GM19328 (cell line): Measurements from ENCODE around the gene STK17A.

Experiments
- ATAC-seq: cut with Tn5 transposase; IDR thresholded peaks from one replicate; pipeline ENCODE4 v1.9.1; 2021; ENCODE audit warnings: mild to moderate bottlenecking, moderate library complexity; ENCODE audit not compliant: unreplicated experiment

Gene STK17A

DNA sequence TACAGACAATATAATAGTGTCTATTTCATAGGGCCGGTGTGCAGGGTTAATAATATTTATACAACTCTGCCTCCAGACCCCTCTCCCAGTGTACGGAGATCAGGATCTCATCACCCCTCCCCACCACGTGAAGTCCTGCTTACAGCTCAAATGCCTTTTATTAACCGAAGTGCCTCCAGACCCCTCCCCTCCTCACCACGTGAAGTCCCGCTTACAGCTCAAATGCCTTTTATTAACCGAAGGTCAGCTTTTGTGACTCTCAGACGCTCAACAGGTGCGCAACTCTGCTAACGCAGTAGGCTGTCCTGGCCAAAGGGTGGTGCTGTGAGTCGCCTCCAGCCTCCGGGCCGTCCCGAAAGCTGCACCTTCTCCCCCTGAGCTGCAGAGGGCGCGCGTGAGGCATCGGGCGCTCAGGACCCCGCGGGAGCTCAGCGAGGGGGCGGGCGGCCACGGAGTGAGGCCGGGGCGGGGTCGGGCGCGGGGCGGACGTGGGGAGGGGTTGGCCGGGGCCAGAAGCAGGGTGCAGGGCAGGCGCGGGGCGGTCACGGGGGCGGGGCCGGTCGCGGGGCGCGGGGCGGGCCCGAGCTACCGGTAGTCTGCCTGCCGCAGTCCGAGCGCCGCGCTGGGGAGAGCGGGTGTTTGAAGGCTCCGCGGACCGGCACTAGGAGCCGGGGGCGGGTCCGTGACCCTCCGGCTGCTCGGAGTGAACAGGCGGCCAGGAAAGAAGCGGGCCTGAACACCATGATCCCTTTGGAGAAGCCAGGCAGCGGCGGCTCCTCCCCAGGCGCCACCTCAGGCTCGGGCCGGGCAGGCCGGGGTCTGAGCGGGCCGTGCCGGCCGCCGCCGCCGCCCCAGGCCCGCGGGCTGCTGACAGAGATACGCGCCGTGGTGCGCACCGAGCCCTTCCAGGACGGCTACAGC, at the start of gene STK17A:
TSS of gene STK17A (plus strand) at position 606 of the 921 bp plus-strand sequence. CDS start at position 742, 136 bp downstream.
- ATAC-seq: peak; percentile 66

DNA sequence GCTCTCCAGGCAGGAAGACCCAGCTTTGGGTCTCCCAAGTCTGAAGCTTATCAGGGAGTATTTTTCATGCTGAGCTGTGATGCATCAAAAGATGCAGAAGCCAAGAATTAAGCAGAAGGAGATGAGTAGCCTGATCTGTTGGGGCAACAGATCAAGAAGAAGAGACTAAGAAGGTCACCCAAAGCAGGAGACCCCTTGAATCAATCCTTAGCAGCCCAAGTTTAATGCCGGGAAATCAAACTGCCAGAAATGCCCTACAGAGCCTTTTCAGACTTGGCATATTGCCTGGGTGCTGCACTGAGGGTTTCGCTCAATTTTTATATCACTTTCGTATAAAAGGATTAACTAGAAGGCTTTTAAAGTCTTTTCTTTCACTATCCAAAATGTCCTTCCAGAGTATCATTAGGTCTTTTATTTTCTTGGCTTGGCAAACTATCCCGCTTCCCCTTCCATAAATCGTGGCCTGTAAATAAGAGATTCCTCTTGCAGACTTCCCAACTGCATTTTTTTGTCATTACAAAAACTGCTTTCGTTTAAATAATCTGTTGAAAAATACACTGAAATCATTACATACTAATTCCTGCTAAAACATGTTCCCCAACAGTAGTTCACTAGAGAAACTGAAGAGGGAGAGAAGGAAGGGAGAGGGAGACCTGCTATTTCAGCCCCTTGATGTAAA, 49.0 kb upstream of the STK17A start:
- no peak for ATAC-seq

DNA sequence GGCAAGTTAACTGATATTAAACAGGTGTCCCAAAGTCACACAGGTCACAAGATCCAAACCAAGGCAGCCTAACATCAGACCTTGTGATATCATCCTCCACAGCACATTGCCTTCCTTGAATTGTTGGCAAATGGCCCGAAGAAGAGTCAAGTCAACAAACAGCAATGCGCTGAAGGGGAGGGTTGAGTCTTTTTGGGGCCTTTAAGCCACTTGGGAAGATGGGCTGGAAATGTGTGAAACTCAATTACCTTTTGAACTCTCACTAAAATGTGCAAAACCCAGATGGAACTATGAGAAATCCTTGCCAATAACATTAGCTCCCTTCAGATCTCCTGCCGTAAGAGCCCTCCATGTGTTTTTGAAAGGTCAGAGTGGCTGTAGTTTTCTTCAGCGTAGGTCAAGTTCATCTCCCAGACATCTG, 47.9 kb upstream of the STK17A start:
- no peak for ATAC-seq

DNA sequence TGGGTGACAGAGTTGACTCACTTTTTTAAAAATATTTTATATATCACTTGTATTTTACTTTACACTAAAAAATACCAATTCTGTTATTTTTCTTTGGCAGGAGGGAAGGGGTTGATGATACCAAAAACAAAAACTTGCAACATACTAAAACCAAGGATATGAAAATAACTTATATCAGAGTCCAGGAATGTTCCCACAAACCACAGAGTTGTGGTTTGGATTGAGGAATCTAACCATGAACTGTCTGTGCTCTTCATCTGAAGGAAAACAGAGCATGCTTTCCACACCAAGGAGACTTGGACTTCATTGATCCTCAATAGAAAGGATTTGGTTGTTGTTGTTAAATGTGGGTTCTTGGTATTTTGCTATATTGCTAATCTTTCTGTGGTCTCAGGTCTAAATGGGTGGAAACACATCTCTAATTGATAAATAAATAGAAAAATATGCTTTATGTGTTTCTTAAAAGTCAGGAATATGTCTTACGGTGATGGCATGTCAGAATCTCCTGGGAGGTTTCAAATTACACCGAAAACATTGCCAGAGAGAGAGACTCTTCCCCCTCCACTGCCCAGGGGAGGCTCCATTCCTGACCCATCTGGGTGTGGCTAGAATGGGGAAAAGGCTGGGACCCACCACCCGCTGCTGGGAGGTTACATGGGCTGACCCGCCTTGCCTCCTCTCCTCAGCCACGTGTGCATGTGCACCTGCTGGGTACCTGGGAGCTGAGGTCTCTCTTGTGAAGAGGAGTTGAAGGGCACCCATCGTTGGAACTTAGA, 46.9 kb upstream of the STK17A start:
- no peak for ATAC-seq

DNA sequence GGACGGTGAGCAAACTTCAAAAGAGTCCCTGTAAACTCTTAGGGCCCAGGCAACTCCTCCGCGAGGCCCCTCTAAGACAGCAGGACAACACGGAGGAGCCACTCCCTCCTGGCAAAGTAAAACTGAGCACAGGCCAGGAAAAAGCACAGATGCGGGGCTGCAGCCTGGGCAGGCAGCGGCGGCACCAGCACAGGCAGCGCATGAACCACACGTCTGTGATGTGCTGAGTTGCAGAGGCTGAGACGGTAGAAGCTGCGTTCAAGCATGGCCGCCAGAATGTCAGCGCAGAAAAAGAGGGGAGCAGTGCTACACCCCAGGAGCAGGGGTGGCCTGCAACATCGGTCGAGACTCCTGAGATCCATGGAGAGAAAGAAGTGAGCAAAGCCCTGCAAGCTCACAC, 46.1 kb upstream of the STK17A start:
- ATAC-seq: no peak

DNA sequence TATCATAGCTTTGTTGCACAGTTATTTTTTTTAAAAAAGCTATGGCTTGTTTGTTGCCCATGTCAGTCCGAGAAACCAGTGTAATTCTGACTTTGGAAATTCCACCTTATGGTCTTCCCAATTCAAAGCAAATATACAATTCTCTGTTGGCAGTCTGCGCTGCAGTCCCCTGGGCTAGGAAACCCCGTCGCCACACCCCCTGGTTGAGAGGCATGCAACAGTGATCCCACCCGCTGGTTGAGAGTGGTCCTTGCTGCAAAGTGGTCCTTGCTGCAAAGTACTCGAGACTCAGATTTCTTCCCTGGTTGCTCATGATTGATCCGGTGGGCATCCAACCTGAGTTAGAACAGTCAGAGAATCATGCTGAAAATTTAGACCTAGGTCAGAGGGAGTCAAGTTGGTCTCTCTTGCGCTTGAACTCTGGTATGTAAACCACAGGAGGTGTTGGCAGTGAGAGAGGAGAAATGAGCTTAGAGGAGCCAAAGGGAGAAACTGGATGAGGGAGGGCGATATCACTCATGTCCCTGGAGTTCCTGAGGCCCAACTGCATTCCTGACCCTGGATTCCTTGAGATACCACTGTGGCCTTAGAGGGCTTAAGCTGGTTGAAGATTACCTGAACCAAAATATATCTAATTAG, 45.0 kb upstream of the STK17A start:
- ATAC-seq: no peak

DNA sequence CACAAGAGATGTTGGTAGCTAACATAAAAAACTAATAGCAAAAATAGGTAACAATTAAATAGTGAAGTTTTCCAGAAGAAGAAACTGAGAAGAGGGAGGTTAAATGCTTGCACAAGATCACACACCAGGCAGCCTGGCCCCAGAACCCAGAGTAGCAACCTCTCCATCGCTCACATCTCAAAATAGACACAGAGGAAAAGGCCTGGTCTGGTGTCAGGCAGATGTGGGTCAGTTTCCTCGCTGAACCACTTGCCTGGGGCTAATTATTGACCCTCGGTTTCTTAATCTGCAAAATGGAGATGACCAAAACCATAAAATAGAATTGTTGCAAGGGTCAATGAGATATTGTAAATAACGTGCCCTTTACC, 44.5 kb upstream of the STK17A start:
- ATAC-seq: no peak

DNA sequence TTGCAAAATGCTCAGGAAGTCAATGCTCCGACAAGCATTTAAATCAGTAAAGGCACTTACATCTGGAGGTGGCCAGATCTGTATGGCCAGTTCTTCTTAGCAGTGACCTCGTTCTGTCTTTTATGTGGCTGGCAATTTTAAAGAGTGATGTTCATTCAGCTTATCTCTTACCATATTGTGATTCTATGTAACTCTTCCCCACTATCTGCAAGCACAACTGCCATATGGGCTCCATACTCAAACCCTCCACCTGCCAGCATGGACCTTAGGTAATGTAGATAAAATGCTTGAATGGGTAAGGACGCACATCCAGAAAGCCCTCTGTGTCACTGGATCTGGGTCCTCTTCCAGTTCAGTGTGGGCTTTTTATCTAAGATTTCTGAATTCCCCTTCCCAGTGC, 42.4 kb upstream of the STK17A start:
- ATAC-seq: no peak

DNA sequence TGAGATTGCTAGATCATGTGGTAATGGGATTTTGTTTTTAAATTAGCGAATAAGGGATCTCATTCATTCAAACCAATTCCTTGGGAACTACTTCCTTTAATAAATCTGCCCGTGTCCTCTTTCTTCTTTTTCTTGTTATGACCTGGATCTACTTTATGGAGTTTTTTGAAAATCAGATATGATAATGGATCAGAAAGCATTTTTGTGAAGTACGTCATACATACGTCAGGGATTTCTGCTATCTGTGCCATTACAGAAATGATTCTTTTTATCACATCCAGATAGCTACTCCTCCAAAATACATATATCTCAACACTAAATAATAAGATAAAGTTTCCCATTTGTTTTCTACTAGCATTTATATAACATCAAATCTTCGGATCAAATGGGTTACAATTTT, 40.2 kb upstream of the STK17A start:
- ATAC-seq: no peak

DNA sequence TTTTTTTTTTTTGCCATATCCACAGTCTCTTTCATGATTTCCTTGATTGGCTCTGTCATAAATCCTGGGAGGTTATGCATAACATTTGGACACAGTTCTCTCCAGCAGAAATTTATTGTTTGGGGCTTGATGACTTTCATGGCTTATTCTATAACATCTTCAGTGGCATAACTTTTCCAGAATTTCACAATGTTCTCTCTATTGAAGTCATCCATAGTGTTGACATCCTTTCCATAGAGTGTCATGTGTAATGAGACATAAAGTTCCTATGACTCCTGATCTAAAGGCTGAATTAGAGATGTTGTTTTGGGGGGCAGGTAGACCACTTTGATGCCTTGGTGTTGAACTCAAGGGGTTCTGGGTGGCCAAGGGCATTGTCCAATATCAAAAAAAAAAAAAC, 36.7 kb upstream of the STK17A start:
- ATAC-seq: no peak

DNA sequence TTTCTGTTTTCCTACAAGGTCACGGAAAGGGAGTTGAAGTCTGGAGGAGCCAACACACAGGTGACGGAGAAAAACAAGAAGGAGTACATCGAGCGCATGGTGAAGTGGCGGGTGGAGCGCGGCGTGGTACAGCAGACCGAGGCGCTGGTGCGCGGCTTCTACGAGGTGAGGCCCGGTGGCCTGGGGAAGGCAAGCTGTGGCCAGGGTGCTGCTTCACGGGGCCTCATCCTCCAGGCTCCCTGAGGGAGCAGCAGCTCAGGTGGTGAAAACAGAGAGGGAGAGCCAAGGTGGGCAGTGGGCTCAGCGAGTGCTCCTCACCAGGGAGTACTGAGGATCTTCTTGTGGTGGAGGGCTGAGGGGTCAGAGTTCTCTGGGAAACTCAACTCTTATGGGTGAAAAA, 32.5 kb upstream of the STK17A start:
- ATAC-seq: no peak

DNA sequence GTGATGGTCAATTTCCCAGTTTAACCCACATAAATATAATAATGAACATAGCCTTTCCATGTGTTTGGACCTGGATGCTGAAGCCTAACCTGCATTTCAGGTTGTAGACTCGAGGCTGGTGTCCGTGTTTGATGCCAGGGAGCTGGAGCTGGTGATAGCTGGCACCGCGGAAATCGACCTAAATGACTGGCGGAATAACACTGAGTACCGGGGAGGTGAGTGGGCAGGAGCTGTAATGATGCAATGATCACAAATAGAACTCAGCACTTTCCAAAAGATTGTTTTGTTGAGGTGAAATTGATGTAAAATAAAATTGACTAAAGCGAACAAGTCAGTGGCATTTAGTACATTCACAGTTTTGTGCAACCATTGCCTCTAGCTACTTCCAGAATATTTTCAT, 30.8 kb upstream of the STK17A start:
- ATAC-seq: no peak

DNA sequence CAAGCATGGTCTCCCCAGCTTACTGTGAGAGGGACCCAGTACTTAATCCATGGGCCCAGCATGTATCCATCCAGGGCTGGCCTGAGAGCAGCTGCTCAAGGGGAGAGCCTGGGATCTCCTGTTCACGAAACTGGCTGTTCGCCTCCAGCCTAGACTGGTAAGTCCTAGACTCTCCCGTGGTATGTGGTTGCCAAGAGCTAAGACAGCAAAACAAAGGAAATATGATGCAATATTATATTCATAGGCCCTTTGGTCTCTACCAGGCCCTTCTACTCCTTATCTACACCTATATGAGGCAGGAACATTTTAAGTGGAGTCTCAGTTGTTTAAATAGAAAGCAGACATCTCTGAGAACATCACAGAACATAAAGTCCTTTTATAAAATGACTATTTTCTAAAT, 28.9 kb upstream of the STK17A start:
- ATAC-seq: no peak

DNA sequence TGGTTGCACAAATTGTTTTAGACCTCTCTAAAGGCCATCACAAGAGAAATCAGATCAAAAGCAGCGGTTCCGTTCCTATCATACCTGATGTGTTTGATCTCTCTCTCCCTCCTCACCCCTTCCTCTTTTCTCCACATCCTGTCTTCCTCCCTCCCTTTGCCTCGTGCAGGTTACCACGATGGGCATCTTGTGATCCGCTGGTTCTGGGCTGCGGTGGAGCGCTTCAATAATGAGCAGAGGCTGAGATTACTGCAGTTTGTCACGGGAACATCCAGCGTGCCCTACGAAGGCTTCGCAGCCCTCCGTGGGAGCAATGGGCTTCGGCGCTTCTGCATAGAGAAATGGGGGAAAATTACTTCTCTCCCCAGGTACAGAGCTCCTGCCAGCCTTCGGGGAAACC, 28.5 kb upstream of the STK17A start:
- ATAC-seq: no peak

DNA sequence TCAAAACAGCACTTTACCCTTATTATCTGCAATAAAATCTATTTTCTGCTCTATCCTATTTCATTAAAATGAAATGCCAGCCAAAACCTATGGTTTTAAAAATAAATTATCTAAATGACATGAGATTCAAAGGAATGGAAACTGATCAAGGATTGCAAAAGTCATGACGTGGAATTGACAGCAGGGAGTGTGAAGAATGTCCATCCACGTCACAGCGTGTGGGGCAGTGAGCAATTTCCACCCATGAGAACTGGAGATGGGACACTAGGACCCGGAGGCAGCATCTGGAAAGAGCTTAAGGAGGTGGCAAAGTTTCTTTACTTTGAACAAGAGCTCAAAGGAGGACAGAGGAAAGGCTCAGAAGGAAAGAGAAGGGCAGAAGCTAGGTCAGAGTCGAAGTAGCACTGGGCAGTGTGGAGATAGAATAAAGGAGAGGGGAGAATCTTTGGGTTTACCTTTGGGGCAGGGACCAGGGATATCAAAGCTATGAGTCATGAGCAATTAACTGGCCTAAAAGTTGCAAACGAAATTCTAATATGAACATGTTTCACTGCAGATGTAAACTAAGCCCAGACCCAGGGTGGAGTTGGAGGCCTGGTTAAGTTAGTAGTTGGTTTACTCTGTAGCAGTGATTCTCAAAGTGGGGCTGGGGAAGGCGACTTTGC, 24.9 kb upstream of the STK17A start:
- ATAC-seq: no peak

DNA sequence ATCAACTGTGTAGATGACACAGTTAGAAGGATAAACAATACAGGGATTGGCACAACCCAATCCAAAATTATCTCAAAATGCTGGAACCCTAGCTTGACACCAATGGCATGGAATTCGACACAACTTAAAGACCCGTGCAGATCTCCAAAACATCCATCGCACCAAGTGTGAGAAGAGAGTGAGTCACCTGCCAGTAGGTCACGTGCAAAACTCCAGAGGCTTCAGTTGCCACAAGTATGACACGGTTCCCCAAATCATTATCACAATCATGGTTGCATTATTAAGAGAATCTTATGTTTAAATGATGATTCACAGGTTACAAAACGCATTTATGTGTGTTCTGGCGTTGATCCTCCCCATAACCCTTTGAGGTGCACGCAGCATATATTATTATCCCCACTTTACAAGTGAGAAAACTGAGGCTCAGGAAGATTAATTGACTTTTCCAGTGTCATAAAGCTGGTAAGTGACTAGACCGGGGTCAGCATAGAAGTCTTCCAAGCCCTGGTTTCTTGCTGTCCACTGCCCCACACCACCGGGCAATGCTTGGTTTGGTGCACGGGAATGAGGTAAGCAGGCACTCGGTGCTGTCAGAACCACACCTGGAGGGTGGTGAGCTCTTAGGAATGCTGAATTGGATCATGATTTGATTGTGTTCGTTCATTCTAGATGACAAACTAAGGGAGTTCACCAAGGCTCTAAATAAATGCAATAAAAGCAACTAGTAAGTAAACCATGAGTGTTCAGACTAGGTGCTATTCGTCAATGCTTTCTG, 23.6 kb upstream of the STK17A start:
- no peak for ATAC-seq

DNA sequence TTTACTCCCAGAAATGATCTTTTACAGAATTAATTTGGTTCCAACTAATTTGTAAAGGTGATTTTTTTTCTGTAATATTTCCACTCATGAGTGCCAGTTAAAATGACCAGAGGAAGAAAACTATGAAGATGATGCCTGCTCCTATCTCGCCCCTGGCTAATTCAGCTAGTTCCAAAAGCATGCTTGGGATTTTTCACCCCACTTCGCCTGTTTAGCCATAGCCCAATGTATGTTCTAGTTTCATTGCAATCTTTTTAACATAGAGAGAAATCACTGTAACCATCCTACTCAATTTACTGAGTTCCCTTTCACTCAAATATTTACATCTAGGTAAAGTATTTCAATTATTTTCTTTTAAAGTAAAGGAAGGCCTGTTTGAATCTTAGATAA, 23.0 kb upstream of the STK17A start:
- ATAC-seq: no peak

DNA sequence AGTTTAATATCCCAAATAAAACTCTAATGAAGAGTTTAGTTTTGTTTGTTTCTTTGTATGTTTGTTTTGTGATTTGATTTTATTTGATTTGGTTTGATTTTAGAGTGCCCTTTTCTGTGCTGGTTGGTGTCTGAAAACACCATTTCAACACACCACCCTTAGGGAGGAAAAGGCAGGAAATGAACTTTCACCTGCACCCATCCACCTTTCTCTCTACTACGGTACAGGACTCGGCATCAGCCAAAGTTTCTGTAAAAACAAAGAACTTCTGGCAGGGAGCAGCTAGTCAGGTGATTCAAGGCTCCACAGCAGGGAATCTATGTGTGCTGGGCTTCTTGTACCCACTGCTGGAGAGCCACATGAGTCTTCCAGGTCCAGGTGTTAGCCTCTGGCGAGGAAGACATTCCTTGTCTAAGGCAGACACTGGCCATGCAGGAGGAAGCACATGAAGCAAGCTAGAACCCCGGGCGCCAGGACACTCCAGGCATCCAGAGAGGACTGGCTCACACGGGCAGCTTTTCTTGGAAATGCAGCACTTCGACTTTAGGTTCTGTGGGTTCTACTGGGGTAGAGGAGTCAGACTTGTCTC, 22.1 kb upstream of the STK17A start:
- no peak for ATAC-seq

DNA sequence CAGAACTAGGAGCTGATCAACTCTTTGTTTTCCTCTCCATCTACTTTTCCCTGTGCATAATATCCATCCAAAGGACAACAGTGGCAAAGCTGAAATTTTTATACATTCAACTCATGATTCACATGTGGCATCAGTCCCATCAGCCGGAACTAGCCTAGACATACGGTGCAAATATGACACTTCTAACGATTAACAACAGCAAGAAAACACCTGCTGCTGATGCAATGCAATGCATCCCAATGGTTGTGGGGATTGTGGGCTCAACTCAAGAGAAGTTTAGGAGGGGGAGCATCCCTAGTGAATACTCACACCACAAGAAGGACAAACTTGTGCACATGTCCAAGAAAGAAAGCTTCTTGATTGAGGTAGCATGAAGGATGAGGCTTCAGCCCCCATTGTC, 20.5 kb upstream of the STK17A start:
- ATAC-seq: no peak
